Activated CD4-positive, alpha-beta T cell treated with anti-CD3 and anti-CD28 coated beads, Interleukin-2, amount 10 ng/mL, durations not matched to agents 24 days and 14 days (primary cell): ENCODE data around the gene SLC19A3. TPM values are rescaled to one million over a fixed set of nuclear protein-coding genes. Genes with fewer than 3 reads are reported as not detected.
"Not testable (repeated sequence)": the region's sequence is repeated elsewhere in the genome, so short reads cannot be mapped to it uniquely, and the experiment has no call there.

Experiments
- DNase-seq: peaks from one replicate; pipeline ENCODE4 v3.0.0; 2022
- H3K27ac Mint-ChIP-seq: one replicate; pipeline ENCODE4 v1.8.0; 2022; ENCODE audit warnings: mild to moderate bottlenecking, mixed read lengths
- H3K27me3 Mint-ChIP-seq: one replicate; pipeline ENCODE4 v1.8.0; 2022; ENCODE audit warnings: mixed read lengths
- H3K36me3 Mint-ChIP-seq: one replicate; pipeline ENCODE4 v1.8.0; 2022; ENCODE audit warnings: low read depth, mild to moderate bottlenecking, mixed read lengths
- H3K4me1 Mint-ChIP-seq: one replicate; pipeline ENCODE4 v1.8.0; 2021; ENCODE audit warnings: mixed read lengths
- H3K4me3 Mint-ChIP-seq: one replicate; pipeline ENCODE4 v1.8.0; 2022; ENCODE audit warnings: mild to moderate bottlenecking, moderate library complexity, mixed read lengths
- H3K9me3 Mint-ChIP-seq: one replicate; pipeline ENCODE4 v1.8.0; 2021; ENCODE audit warnings: mixed read lengths
- intact Hi-C: fragments of 100-400 bp; cut with micrococcal nuclease; formaldehyde crosslinking; loops from one replicate; pipeline ENCODE4 v1.15.1; 2023
- total RNA-seq: library from RNA; stranded (reverse); gene quantifications from 2 replicates; pipeline ENCODE4 v1.2.3, GENCODE V29; 2022

The SLC19A3 gene
- total RNA-seq: not detected in 2 replicates

DNA sequence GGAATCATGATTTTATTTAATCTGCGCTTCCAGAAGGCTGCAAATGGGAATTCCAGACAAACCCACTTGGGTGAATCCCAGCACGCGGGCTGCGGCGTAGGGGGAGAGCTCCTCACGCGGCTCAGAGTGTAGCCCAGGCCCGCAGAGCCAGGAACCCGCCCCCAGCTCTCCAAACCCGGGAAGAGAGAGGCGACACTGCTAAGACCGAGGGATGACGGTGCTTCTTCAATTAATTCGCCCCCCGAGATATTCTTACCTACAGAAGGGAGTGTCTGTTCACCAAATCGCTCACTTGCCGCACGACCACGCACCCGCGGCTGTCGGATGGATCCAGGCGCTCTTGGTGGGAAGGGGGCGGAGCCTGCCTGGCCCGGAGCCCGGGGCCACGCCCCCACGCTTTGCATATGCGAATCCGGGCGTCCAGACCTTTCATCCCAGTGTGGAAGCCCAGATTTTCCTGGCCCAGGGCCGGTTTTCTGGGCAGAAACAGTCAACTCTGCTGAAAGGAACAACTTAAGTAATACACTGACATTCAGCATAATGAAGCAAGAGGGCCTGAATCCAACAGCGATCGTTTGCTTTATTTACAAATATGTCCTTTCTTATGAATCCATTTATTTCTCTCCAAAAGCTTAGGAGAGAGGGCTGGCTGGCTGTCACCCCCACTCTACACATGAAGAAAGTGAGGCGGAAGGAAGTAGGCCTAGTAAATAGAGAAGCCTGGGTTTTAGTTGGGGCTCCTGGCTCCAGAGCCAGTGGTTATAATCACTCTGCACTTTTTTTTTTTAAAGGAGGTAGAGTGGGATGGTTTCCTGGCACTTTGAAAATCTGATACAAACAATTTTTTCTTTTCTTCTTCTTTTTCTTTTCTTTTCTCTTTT, at the start of gene SLC19A3:
Gene SLC19A3, minus strand, starts transcription at position 342 of the 881 bp plus-strand sequence. CDS start 15,710 bp downstream, outside the sequence.
- peak; percentile 58 for DNase-seq
- Mint-ChIP-seq H3K4me1 (no peaks in the 10 kb centered on the region), H3K9me3 (no peaks in the 10 kb centered on the region), H3K27me3 (peaks cover 14% of the 10 kb centered on the region), H3K4me3 (no peak within 1 kb of the TSS), H3K27ac (no peak within 1 kb of the TSS), H3K36me3 (no peaks in the 10 kb centered on the region)
- intact Hi-C loops: no loop called here

DNA sequence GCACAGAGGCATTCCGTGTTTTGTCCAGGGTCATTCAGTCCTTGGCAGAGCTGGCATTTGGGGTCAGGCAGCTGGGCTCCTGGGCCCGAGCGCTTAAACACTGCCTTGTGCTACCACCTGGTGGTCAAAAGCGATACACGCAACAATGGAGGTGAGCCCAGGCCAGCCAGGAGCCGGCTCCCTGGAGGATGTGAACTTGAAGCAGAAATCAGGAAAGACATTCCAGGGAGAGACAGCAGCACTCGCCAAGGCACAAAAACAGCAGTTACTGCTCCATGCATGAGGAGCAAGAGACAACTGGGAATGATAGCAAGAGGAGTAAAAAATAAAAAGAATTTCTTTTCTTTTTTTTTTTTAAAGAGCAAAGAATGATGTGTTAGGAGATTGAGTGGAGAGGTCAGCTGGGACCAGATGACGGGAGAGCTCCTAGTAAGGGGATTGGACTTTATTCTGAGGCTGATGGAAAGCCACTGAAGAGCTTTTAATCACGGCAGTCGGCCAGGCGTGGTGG, 48.6 kb upstream of the SLC19A3 start:
- no peaks in the 10 kb centered on the region for H3K9me3 Mint-ChIP-seq
- H3K27ac Mint-ChIP-seq: no peak overlapping the region
- no peaks in the 10 kb centered on the region for H3K27me3 Mint-ChIP-seq
- DNase-seq: peak; percentile 85
- intact Hi-C loops: loop anchor here (1.0 to 10.0 kb wide), 5 partner anchors 108 to 636 kb away; partner anchors contain the start of gene AGFG1
- no peaks in the 10 kb centered on the region for H3K36me3 Mint-ChIP-seq
- H3K4me3 Mint-ChIP-seq: no peak overlapping the region
- no peaks in the 10 kb centered on the region for H3K4me1 Mint-ChIP-seq

DNA sequence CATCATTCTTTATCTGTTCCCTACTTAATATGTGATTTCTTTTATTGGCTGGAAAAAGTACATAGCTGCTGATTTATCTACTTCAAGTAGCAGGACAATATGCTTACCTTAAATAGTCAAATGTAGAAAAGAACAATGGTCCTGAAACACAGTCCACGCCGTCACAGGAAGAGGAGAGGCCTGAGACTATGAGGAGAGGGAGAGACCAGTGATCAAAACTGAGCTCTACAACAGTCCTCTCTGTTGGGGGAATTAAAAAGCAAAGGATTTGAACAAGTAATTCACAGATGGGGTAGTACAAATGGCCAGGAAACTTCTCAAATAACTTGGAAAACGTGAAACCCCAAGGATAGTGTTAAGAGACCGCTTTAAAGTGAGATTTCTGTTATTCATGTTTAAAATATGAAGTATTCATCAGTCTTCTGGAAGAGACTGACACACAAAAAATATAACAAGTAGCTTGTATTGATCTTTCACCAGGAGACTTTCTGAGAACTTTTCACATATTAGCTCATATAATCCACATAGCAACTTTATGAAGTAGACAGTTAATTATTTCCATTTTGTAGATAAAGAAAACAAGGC, 48.1 kb upstream of the SLC19A3 start:
- no peaks in the 10 kb centered on the region for H3K4me1 Mint-ChIP-seq
- H3K36me3 Mint-ChIP-seq: no peaks in the 10 kb centered on the region
- intact Hi-C loops: loop anchor here (1.0 to 10.0 kb wide), 5 partner anchors 107 to 636 kb away; partner anchors contain the start of gene AGFG1
- no peaks in the 10 kb centered on the region for H3K9me3 Mint-ChIP-seq
- no peaks in the 10 kb centered on the region for H3K27me3 Mint-ChIP-seq
- H3K4me3 Mint-ChIP-seq: no peak overlapping the region
- H3K27ac Mint-ChIP-seq: no peak overlapping the region
- no peak for DNase-seq

DNA sequence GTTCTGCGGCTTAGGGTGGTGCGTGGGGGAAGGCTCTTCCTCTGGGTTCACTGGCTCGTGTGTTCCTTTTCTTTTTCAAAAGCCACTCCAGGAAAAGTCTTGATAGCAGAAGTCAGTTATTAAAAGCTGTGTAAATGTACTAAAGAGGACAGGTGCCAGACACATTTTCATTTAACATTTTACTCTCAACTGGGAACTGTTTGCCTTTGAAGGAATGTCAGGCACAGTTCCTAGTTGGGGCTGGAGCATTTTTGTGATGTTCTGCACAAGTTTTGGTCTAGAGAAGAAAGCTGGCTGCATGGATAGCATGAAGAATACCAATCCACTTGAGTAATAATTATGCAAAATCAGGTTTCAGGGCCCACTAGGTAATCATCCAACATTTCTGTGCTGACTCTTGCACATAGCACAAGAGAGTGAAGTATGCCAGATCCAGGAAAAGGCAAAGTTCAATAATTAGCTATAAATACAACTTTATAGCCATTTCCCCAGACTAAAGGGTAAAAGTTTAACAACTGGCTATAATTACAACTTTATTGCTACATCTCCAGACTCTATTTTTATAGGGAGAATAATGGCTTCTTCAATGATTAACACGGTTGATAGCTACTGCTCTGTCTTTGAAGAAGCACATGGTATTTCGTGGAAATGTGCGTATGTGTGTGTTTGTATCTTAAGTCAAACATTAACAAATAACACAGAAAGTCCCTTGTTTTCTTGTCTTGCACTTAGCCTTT, 44.1 kb upstream of the SLC19A3 start:
- H3K9me3 Mint-ChIP-seq: no peaks in the 10 kb centered on the region
- H3K27me3 Mint-ChIP-seq: no peaks in the 10 kb centered on the region
- intact Hi-C loops: loop anchor here (10.0 kb wide), 1 partner anchor 287 kb away; the partner anchor contains the start of gene AGFG1
- no peak for DNase-seq
- H3K36me3 Mint-ChIP-seq: no peaks in the 10 kb centered on the region
- no peaks in the 10 kb centered on the region for H3K4me1 Mint-ChIP-seq
- no peak overlapping the region for H3K27ac Mint-ChIP-seq
- H3K4me3 Mint-ChIP-seq: no peak overlapping the region

DNA sequence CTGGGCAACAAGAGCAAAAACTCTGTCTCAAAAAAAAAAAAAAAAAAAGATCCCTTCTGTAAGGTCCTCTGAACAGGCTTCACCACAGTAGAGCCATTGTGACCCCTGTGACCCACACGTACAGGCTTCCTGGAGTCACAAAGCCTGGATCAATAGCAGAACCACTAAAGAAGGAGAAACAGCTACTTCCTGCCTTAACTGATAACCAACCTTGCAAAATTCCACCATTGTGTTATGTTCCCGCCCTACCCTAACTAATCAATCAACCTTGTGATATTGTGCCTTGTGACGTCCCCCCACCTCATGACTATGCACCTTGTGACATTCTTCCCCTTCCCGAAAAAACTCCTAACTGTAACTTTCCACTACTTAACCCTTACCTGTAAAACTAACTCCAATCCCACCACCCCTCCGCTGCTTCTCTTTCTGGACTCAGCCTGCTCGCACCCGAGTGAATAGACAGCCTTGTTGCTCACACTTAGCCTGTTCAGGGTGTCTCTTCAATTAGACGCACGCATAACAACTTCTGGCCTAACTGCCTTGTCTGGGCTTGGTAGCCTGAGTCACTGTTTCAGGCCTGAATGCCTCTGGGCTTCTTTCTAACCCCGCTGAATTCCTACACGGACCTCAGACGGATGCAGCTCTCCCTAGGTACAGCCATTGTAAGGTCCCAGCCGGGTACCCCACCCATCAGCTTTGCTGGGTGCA, 41.7 kb upstream of the SLC19A3 start:
- H3K9me3 Mint-ChIP-seq: no peaks in the 10 kb centered on the region
- no peaks in the 10 kb centered on the region for H3K36me3 Mint-ChIP-seq
- no peak overlapping the region for H3K4me3 Mint-ChIP-seq
- intact Hi-C loops: loop anchor here (10.0 kb wide), 1 partner anchor 285 kb away; the partner anchor contains the start of gene AGFG1
- DNase-seq: no peak
- H3K27me3 Mint-ChIP-seq: no peaks in the 10 kb centered on the region
- no peak overlapping the region for H3K27ac Mint-ChIP-seq
- H3K4me1 Mint-ChIP-seq: no peaks in the 10 kb centered on the region

DNA sequence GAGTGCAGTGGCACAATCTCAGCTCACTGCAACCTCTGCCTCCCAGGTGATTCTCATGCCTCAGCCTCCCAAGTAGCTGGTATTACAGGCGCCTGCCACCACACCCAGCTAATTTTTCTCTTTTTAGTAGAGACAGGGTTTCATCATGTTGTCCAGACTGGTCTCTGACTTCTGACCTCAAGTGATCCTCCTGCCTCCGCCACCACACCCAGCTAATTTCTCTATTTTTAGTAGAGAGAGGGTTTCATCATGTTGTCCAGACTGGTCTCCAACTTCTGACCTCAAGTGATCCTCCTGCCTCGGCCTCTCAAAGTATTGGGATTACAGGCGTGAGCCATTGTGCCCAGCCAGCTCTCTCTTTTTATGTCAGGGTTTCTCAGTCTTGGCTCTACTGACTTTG, 38.4 kb upstream of the SLC19A3 start:
- DNase-seq, H3K27me3 Mint-ChIP-seq, H3K4me3 Mint-ChIP-seq, H3K9me3 Mint-ChIP-seq, H3K36me3 Mint-ChIP-seq, H3K27ac Mint-ChIP-seq, H3K4me1 Mint-ChIP-seq, intact Hi-C loops: not testable (repeated sequence)

DNA sequence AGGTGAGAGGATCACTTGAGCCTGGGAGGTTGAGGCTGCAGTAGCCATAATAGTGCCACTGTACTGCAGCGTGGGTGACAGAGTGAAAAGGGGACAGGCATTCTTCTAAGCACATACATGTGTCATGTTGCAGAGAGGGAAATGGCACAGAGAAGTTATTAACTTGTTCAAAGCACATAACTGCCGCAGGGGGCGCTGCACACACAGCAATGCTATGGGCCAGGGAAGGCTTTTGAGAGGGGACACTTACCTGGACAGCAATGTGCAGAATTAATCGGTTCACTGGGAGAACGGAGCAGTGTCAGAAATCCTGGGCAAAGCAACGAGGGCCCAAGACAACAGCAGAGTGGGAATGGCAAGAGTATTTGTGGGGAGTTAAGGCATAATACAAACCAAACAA, 30.3 kb upstream of the SLC19A3 start:
- Mint-ChIP-seq H3K36me3 (no peaks in the 10 kb centered on the region), H3K4me1 (no peaks in the 10 kb centered on the region), H3K27me3 (peaks cover under 1% of the 10 kb centered on the region), H3K27ac (no peak overlapping the region), H3K4me3 (no peak overlapping the region), H3K9me3 (no peaks in the 10 kb centered on the region)
- intact Hi-C loops: no loop called here
- no peak for DNase-seq

DNA sequence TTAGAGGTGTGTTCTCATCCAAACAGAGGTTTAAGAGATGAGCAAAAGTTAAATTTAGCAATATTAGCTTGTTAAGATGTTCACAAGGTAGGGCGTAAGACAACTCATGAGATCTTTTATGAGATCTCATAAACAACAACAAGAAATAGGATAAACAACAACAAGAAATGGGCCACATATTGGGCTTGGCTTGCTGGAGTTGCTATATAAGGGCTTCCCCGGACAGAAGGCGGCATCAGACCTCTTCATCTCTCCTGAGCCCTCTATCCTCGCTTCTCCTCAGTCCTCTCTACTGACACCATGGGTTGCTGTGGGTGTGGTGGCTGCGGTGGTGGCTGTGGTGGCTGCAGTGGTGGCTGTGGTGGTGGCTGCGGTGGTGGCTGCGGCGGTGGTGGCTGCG, 27.8 kb upstream of the SLC19A3 start, which contains the start of gene SCYGR8:
Gene SCYGR8, plus strand, starts transcription at position 301 of the 400 bp plus-strand sequence. Its CDS starts 0 bp downstream, at position 301.
- no peaks in the 10 kb centered on the region for H3K36me3 Mint-ChIP-seq
- H3K4me1 Mint-ChIP-seq: no peaks in the 10 kb centered on the region
- no peak for DNase-seq
- no peak within 1 kb of the TSS for H3K27ac Mint-ChIP-seq
- H3K4me3 Mint-ChIP-seq: no peak within 1 kb of the TSS
- H3K27me3 Mint-ChIP-seq: no peaks in the 10 kb centered on the region
- intact Hi-C loops: no loop called here
- H3K9me3 Mint-ChIP-seq: no peaks in the 10 kb centered on the region

DNA sequence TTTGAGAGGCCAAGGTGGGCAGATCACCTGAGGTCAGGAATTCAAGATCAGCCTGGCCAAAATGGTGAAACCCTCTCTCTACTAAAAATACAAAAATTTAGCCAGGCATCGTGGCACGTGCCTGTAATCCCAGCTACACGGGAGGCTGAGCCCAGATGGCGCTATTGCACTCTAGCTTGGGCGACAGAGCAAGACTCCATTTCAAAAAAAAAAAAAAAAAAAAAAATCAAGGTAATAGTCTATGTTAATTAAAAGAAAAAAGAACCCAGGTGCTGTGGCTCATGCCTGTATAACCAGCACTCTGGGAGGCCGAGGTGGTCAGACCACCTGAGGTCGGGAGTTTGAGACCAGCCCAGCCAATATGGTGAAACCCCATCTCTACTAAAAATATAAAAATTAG, 22.9 kb upstream of the SLC19A3 start:
- H3K27ac Mint-ChIP-seq, H3K27me3 Mint-ChIP-seq, H3K4me1 Mint-ChIP-seq, H3K4me3 Mint-ChIP-seq, DNase-seq, intact Hi-C loops, H3K9me3 Mint-ChIP-seq, H3K36me3 Mint-ChIP-seq: not testable (repeated sequence)

DNA sequence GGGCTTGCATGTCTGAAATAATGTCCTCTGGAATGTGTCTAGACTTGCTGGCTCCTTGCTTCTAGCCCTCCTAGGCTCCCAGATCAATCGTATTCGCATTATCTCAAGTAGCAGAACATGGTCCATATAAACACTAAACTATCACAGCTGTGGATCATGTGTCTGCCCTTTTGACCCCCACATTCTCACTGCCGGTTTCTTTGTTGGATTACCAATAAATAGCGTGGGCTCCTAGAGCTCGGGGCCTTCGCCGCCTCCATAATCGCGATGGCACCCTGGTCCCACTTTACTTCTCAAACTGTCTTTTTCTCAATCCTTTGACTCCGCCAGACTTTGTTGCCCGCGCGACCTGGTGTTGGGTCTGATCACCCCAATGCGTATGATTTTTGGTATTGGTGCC, 21.5 kb upstream of the SLC19A3 start:
- no peaks in the 10 kb centered on the region for H3K4me1 Mint-ChIP-seq
- H3K9me3 Mint-ChIP-seq: no peaks in the 10 kb centered on the region
- H3K27me3 Mint-ChIP-seq: no peaks in the 10 kb centered on the region
- H3K36me3 Mint-ChIP-seq: no peaks in the 10 kb centered on the region
- no peak overlapping the region for H3K27ac Mint-ChIP-seq
- no peak for DNase-seq
- H3K4me3 Mint-ChIP-seq: no peak overlapping the region
- intact Hi-C loops: no loop called here

DNA sequence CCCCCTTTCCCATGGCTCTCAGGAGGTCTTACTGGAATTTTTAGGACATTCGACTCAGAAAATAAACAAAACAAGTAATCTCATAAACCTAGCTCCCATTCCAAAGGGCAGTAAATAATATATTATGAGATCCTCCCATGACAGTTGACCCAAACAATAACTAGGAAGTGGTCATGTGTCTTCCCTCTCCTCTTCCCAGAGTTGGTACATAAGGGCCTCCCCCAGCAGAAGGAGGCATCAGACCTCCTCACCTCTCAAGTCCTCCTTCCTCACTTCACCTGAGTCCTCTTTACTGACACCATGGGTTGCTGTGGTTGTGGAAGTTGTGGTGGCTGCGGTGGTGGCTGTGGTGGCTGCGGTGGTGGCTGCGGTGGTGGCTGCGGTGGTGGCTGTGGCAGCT, 10.2 kb upstream of the SLC19A3 start, which contains the start of gene SCYGR7:
Gene SCYGR7, plus strand, starts transcription at position 301 of the 400 bp plus-strand sequence. Its CDS starts 0 bp downstream, at position 301.
- H3K27me3 Mint-ChIP-seq: peaks cover 4% of the 10 kb centered on the region
- no peaks in the 10 kb centered on the region for H3K4me1 Mint-ChIP-seq
- no peak for DNase-seq
- intact Hi-C loops: no loop called here
- H3K27ac Mint-ChIP-seq: no peak within 1 kb of the TSS
- H3K4me3 Mint-ChIP-seq: no peak within 1 kb of the TSS
- H3K9me3 Mint-ChIP-seq: no peaks in the 10 kb centered on the region
- H3K36me3 Mint-ChIP-seq: no peaks in the 10 kb centered on the region

DNA sequence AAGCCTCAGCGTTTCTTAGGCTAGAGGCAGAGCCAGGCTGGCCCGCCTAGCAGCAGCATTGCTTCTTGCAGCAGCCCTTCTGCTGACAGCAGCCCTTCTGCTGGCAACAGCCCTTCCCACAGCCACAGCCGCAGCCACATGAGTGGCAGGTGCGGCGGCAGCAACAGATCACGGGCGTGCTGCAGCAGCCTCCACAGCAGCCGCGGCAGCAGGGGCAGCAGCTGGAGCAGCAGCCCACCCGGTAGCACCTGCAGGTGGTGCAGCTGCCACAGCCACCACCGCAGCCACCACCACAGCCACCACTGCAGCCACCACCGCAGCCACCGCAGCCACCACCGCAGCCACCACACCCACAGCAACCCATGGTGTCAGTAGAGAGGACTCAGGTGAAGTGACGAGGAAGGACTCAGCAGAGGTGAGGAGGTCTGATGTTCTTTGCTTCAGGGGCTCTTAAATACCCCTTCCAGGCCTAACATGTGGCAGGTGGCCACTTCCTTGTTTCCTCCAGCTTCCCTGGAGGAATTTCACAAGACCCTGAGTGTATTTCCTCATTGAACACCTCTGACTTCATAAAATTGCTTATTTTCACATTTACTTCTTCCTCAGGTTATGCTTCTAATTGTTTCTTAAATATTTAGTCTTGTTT, 6.7 kb upstream of the SLC19A3 start, which contains the start of gene SCYGR6:
Gene SCYGR6, minus strand, starts transcription at position 364 of the 646 bp plus-strand sequence. Its CDS starts 0 bp downstream, at position 364.
- Mint-ChIP-seq H3K4me3 (no peak within 1 kb of the TSS), H3K27me3 (peaks cover 3% of the 10 kb centered on the region), H3K4me1 (no peaks in the 10 kb centered on the region), H3K36me3 (no peaks in the 10 kb centered on the region), H3K9me3 (no peaks in the 10 kb centered on the region), H3K27ac (no peak within 1 kb of the TSS)
- no peak for DNase-seq
- intact Hi-C loops: no loop called here
